CD4-positive, alpha-beta T cell treated with Interleukin-12 subunit alpha and Interleukin-12 subunit beta, for 1 hour (primary cell): Measurements from ENCODE around the gene CTCF.
A peak's percentile ranks its signal among the peaks of the same experiment; 100 is the strongest.
"Not testable (repeated sequence)": the region's sequence is repeated elsewhere in the genome, so short reads cannot be mapped to it uniquely, and the experiment has no call there.

ENCODE experiments used
- DNase-seq: peaks from one replicate; pipeline ENCODE4 v3.0.0-alpha.2; 2020

CTCF gene, protein sequence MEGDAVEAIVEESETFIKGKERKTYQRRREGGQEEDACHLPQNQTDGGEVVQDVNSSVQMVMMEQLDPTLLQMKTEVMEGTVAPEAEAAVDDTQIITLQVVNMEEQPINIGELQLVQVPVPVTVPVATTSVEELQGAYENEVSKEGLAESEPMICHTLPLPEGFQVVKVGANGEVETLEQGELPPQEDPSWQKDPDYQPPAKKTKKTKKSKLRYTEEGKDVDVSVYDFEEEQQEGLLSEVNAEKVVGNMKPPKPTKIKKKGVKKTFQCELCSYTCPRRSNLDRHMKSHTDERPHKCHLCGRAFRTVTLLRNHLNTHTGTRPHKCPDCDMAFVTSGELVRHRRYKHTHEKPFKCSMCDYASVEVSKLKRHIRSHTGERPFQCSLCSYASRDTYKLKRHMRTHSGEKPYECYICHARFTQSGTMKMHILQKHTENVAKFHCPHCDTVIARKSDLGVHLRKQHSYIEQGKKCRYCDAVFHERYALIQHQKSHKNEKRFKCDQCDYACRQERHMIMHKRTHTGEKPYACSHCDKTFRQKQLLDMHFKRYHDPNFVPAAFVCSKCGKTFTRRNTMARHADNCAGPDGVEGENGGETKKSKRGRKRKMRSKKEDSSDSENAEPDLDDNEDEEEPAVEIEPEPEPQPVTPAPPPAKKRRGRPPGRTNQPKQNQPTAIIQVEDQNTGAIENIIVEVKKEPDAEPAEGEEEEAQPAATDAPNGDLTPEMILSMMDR

GRCh38 chr16:67562526-67562917 lies at the start of gene CTCF:
Gene CTCF (plus strand): TSS chr16:67562526. CDS start chr16:67610833, 48,307 bp downstream.
- DNase-seq, result peak; percentile 90

DNA sequence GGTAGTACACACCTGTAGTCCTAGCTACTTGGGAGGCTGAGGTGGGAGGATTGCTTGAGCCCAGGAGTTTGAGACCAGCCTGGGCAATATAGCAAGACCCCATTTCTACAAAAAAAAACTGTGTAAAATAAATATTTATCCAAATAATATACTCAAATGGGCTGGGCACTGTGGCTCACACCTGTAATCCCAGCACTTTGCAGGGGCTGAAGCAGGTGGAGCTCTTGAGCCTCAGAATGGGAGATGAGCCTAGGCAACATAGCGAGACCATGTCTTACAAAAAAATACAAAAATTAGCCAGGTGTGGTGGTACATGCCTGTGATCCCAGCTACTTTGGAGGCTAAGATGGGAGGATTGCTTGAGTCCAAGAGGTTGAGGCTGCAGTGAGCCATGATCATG lies 48.4 kb upstream of the CTCF start:
- not testable (repeated sequence) for DNase-seq

- peak; percentile 86 for DNase-seq
These were observed 47.9 kb upstream of the CTCF start for GRCh38 chr16:67514382-67514828.

DNA sequence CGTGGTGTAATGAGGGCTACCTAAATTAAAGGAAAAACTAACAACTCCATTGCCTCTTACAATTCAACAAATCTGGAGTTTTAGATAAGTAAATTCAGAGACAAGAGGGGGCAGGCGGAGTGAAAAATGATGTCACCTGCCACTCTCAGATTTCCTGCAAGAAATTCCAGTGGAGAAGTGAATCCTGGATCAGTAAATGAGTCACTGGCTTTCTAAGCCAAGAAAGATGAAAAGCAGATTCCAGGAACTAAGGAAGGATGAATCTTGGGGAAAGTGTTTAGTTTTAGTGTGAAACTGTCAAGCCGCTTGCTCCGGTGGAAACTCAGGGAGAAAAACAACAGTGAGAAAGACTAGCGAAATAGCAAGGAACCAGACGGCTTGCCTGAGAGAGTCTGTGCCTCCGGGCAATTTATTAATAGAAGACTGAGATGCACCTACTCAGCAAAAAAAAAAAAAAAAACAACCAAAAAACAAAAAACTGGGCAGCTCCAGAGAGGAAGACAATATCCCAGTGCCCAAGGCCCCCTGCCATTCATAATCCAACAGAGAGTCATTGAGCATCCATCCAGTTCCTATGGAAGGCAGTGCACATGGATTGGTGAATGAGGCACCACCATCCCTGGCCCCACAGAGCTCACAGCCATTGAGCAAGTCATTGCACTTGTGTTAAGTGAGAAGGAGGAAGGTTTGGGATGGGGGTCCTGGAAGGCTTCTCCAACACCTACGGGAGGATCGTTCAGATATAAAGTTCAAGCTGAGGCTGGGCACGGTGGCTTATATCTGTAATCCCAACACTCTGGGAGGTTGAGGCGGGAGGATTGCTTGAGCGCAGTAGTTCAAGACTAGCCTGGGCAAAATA lies 45.8 kb upstream of the CTCF start:
- DNase-seq, result no peak

DNA sequence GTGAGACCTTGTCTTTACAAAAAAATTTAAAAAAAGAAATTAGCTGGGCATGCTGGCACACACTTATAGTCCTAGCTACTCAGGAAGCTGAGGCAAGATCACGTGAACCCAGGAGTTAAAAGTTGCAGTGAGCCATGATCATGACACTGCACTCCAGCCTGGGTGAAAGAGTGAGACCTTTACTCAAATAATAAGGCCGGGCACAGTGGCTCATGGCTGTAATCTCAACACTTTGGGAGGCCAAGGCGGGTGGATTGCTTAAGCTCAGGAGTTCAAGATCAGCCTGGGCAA lies 45.2 kb upstream of the CTCF start:
- DNase-seq, result no peak

- DNase-seq, result no peak
These were observed 44.5 kb upstream of the CTCF start for GRCh38 chr16:67517661-67518423.

DNA sequence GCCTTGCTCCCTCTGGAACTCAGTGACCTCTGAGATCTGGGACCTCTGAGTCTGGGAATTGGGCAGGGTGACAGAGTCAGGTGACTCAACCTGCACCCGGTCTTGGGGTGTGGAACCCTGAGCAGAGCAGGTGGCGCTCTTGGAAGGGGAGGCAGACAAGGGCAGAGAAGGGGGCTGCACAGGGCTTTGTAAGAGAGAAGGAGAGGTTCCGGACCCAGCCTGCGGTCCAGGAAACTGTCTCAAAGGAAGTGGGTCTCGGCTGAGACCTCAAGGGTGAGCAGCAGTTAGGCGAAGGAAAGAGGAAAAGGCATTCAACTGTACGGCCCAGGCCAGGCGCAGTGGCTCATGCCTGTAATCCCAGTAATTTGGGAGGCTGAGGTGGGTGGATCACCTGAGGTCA lies 43.6 kb upstream of the CTCF start:
- no peak for DNase-seq

- no peak for DNase-seq
These were observed 43.1 kb upstream of the CTCF start for GRCh38 chr16:67519242-67519641.

GRCh38 chr16:67521095-67521804 lies 41.1 kb upstream of the CTCF start:
- DNase-seq, result peak; percentile 98

DNA sequence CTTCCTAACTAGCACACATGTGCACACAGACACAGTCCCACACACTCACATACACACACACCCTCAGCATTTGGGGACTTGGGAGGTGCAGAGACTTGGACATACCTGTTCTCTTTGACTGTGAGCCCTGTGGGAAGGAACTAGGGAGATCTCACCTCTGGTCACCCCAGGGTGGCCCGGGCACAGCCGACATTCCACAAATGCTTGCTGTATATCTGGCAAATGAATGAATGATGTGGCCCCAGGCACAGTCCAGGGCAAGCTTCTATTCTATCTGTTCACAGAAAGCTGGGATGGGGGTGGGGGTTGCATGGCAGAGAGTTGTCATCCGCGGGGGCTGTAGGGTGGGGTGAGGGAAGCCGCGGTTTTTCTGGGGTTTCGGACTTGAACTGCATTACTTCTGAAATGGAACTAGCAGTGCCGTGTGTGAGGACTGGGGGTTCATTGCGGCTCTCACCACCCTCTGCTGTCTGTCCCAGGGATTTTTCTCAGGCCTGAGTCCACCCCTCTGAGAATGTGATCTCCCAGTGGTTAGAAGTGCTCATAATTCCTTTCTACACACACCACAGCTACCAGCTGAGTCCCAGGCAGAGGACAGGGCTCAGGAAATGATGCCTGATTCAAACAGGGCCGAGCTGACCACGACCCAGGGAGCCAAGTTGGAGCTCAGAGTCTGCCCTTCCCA lies 37.0 kb upstream of the CTCF start:
- DNase-seq, result no peak

DNA sequence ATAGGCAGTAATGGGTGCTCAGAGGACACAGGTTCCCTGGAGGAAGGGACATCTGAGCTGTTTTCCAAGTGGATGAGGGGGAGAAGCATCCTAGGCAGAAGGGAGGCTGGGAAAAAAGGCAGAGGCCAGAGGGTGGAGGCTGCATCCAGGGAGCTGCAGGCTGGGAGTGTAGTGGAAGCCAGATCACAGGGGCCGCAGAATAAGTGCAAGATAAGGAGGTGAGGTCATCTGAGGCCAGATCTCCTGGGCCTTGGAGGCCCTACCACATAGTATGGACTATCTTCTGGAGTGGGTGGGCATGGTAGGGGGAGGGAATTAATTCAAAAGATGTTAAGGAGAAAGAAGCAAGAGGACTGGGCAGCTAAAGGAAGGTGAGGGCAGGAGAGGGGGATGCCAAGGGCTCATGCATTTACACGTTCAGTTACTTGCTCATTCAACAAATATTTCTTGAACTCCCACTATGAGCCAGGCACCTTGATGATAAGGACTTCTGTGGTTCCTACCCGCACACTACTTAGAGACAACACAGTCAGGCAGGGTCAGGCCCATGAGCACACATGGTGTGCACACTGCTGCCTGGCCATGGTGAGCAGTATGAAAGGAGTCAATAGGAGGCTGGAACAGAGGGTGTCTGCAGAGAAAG lies 36.1 kb upstream of the CTCF start:
- no peak for DNase-seq

DNA sequence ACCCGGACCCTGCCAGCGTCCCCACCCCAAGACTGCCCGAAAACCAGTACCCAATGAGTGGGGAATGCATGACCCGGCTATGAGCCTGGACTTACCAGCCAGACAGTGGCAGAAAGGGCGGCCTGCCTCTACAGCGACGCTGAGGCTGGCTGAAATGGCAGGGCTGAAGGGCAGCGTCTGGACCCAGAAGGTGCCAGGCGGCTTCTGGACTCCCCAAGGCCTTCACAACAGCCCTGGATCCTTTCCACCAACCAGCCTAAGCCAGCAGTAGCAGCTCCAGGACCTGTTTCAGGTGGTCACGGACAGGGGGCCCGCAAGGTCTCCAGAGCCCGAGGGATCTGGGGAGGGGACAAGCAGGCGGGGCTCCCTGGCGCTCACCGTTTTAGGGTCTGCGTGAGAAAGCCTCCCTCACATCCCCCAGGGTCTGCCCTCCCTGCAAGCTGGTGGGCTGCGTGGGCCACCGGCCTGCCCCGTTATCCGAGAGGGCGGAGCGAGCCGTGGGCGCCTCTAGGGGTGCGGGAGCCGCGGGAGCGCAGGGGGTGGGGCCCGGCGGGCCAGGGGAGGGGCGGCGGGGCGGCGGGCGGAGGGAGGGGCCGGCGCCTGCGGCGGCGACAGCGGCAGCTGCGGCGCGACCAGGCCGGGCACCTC lies 34.0 kb upstream of the CTCF start, which contains the start of gene RIPOR1:
Gene RIPOR1 (plus strand): TSS at position 608 of the 648 bp plus-strand sequence. CDS start 9,618 bp downstream, outside the sequence.
- DNase-seq, result peak; percentile 62

GRCh38 chr16:67528870-67529581 lies 33.3 kb upstream of the CTCF start:
- no peak for DNase-seq

DNA sequence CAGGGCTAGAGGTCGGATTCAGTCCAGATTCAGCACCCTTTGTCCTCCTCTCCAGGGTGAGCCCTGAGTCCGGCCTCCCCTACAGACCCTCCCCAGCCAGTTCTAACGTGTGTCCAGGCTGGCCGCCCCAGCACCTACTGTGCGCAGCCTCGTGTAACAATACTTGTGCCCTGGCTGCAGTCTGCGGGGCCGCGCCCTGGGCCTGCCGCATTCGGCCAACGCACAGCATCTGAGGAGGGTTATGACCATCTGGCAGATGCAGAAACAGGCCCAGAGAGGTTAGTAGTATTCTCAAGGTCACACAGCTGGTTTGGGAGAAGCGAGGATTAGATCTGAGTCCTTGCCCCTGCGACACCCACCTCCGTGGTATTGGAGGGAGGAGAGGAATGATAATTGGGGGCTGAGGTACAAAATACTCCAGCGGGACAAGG lies 32.7 kb upstream of the CTCF start:
- no peak for DNase-seq

DNA sequence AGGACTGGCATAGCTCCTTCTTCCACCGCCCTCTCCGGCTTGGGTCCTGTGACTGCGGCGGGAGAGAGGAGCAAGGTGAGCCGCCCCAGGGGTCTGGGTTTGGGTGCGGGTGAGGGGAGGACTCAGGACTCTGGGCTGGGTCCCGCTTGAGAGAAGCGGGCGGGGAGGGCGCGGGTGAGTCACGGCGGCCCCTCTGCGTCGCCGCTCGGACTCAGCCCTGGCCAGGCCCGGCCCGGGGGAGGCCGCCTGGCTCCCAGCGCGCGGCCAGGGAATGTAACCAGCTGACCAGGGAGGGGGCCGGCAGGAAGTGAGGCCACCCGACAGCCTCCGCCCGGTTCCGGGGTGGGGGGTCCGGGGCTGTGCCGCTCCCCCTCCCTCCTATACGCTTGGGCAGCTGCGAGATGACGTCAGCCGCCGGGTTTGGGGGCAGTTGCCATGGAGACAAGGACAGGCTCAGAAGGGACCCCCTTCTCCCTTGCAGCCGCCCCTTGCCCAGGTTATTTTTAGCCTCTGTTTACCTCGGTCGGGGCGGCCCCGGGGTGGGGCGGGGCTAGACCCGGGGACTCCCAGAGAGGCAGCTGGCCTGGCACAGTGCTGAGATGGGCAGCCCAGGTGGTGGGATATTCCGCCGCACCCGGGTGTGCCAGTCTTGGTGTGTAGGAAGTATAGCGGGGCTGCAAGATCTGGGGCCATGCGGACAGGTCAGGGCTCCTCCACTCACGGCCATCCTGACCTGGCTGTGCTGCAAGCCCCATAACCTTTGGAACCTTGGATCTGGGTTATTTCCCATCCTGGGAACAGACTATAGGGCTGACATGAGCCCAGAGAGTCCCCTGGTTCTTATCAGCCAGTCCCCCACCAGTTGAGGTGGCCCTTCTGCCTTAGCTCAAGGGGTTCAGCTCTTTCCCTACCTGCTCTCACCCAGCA lies 32.0 kb upstream of the CTCF start:
- peak; percentile 55 for DNase-seq

- DNase-seq, result no peak
These were observed 31.1 kb upstream of the CTCF start for GRCh38 chr16:67531247-67531646.

- no peak for DNase-seq
These were observed 29.2 kb upstream of the CTCF start for GRCh38 chr16:67533024-67533560.

DNA sequence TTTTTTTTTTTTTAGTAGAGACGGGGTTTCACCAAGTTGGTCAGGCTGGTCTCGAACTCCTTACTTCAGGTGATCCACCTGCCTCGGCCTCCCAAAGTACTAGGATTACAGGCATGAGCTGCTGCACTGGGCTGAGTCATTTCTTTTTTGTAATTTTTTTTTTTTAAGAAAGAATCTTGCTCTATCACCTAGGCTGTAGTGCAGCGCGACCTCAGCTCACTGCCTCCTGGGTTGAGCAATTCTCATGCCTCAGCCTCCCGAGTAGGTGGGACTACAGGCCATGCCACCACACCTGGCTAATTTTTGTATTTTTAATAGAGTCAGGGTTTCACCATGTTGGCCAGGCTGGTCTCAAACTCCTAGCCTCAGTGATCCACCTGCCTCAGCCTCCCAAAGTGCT lies 28.3 kb upstream of the CTCF start:
- DNase-seq, result not testable (repeated sequence)
